IMR-90 (cell line): ENCODE measurements around the gene TAOK1. TPM values are rescaled to one million over a fixed set of nuclear protein-coding genes. Genes with fewer than 3 reads are reported as not detected.

Source experiments
- ATAC-seq: fragments of 200-7000 bp; cut with Tn5 transposase; 2 replicates; pipeline ENCODE4 v1.9.1; 2020; ENCODE audit warnings: low read depth, mild to moderate bottlenecking, moderate library complexity
- BruUV-seq: library from RNA; stranded (reverse); fragments of 400-500 nt; replicated peaks from 2 replicates; lab custom pipeline; 2021; lab: Mats Ljungman, UMichigan
- CTCF ChIA-PET: fragments of 300-600 bp; formaldehyde crosslinking; extraction: SDS; loops from one replicate; lab custom pipeline; 2021; ENCODE audit warnings: antibody characterized with exemption; lab: Yijun Ruan, JAX
- POLR2A ChIA-PET: fragments of 300-600 bp; sonication (Branson Sonifier 250); formaldehyde crosslinking; loops from one replicate; lab custom pipeline; 2022; ENCODE audit warnings: antibody characterized with exemption; ENCODE audit not compliant: unreplicated experiment; lab: Charles Lee
- DNase-seq: peaks from one replicate; pipeline ENCODE4 v3.0.0; 2013
- H2AFZ ChIP-seq: replicated peaks from 2 replicates; pipeline ENCODE3; 2013; ENCODE audit warnings: low read length, mild to moderate bottlenecking; ENCODE audit not compliant: poor library complexity
- H2AK5ac ChIP-seq: 2 replicates; pipeline ENCODE4 v1.6.1; 2013; ENCODE audit warnings: low read depth, low read length, inconsistent platforms
- H2AK9ac ChIP-seq: replicated peaks from 2 replicates; pipeline ENCODE3; 2013; ENCODE audit warnings: mild to moderate bottlenecking, low read depth, low read length, moderate library complexity; ENCODE audit not compliant: poor library complexity
- H2BK120ac ChIP-seq: 2 replicates; pipeline ENCODE4 v1.6.1; 2013; ENCODE audit warnings: low read depth, low read length, inconsistent platforms
- H2BK15ac ChIP-seq: 3 replicates; pipeline ENCODE4 v1.6.1; 2013; ENCODE audit warnings: low read depth, low read length, inconsistent platforms
- H2BK20ac ChIP-seq: 2 replicates; pipeline ENCODE4 v1.6.1; 2013; ENCODE audit warnings: low read depth, mild to moderate bottlenecking, inconsistent platforms, low read length, moderate library complexity
- H2BK5ac ChIP-seq: 2 replicates; pipeline ENCODE4 v1.6.1; 2013; ENCODE audit warnings: mild to moderate bottlenecking, low read depth, low read length, inconsistent platforms; ENCODE audit not compliant: poor library complexity, severe bottlenecking
- H3K14ac ChIP-seq: replicated peaks from 2 replicates; pipeline ENCODE4 v1.6.1; 2013; ENCODE audit warnings: low read depth, low read length, inconsistent platforms
- H3K18ac ChIP-seq: 2 replicates; pipeline ENCODE4 v1.6.1; 2013; ENCODE audit warnings: low read depth, low read length, control low read depth
- H3K23ac ChIP-seq: 2 replicates; pipeline ENCODE4 v1.6.1; 2013; ENCODE audit warnings: low read depth, low read length, inconsistent platforms
- H3K27ac ChIP-seq: 2 replicates; pipeline ENCODE4 v1.5.1; 2013; ENCODE audit warnings: mild to moderate bottlenecking, control low read depth, low read length; ENCODE audit not compliant: insufficient read depth
- H3K27me3 ChIP-seq: 2 replicates; pipeline ENCODE4 v1.6.1; 2013; ENCODE audit warnings: low read length; ENCODE audit not compliant: control insufficient read depth, insufficient read depth
- H3K36me3 ChIP-seq: 2 replicates; pipeline ENCODE4 v1.6.1; 2013; ENCODE audit warnings: low read length, mixed read lengths; ENCODE audit not compliant: control insufficient read depth, insufficient read depth
- H3K4ac ChIP-seq: 2 replicates; pipeline ENCODE4 v1.6.1; 2013; ENCODE audit warnings: low read depth, low read length, inconsistent platforms
- H3K4me1 ChIP-seq: 2 replicates; pipeline ENCODE4 v1.6.1; 2013; ENCODE audit warnings: low read length, mixed read lengths; ENCODE audit not compliant: control insufficient read depth, insufficient read depth
- H3K4me2 ChIP-seq: 2 replicates; pipeline ENCODE4 v1.6.1; 2013; ENCODE audit warnings: low read depth, mild to moderate bottlenecking, control low read depth, low read length, moderate library complexity
- H3K4me3 ChIP-seq: 2 replicates; pipeline ENCODE4 v1.5.1; 2013; ENCODE audit warnings: low read depth, mild to moderate bottlenecking, control low read depth, low read length, moderate library complexity; ENCODE audit not compliant: insufficient read depth
- H3K56ac ChIP-seq: 2 replicates; pipeline ENCODE4 v1.6.1; 2013; ENCODE audit warnings: low read length, inconsistent platforms; ENCODE audit not compliant: insufficient read depth; ENCODE audit errors: extremely low read depth
- H3K79me1 ChIP-seq, 2 experiments: 2 replicates each; pipeline ENCODE4 v1.6.1; 2013; ENCODE audit warnings: low read length in 2 of 2, inconsistent platforms in 1 of 2, low read depth in 1 of 2
- H3K9ac ChIP-seq: 2 replicates; pipeline ENCODE4 v1.6.1; 2013; ENCODE audit warnings: low read depth, low read length, control low read depth
- H3K9me1 ChIP-seq: 2 replicates; pipeline ENCODE4 v1.6.1; 2013; ENCODE audit warnings: low read length, inconsistent platforms; ENCODE audit not compliant: insufficient read depth
- H3K9me3 ChIP-seq: 2 replicates; pipeline ENCODE4 v1.6.1; 2013; ENCODE audit warnings: low read length; ENCODE audit not compliant: control insufficient read depth, insufficient read depth
- H4K20me1 ChIP-seq: 2 replicates; pipeline ENCODE4 v1.6.1; 2013; ENCODE audit warnings: low read length, inconsistent platforms; ENCODE audit not compliant: insufficient read depth
- H4K5ac ChIP-seq: 2 replicates; pipeline ENCODE4 v1.6.1; 2013; ENCODE audit warnings: mild to moderate bottlenecking, low read depth, low read length, control low read depth
- H4K8ac ChIP-seq, 2 experiments: 2 replicates each; pipeline ENCODE4 v1.6.1; 2013; ENCODE audit warnings: low read depth in 2 of 2, low read length in 2 of 2, control low read depth in 1 of 2, inconsistent platforms in 1 of 2
- H4K91ac ChIP-seq: 2 replicates; pipeline ENCODE4 v1.6.1; 2013; ENCODE audit warnings: low read depth, low read length, inconsistent platforms; ENCODE audit not compliant: insufficient read depth
- BHLHE40 ChIP-seq: fragments of 150-350 bp; IDR thresholded peaks from 2 replicates; pipeline ENCODE4 v1.6.1; 2016; ENCODE audit warnings: mild to moderate bottlenecking, low read depth, low read length
- CHD1 ChIP-seq: IDR thresholded peaks from 2 replicates; pipeline ENCODE4 v1.6.1; 2012; ENCODE audit warnings: low read depth, low read length, improper control_type of control experiment
- ELK1 ChIP-seq: fragments of 150-350 bp; IDR thresholded peaks from 2 replicates; pipeline ENCODE4 v1.6.1; 2016; ENCODE audit warnings: low read depth, mild to moderate bottlenecking, low read length, moderate library complexity, borderline replicate concordance
- FOS ChIP-seq: fragments of 150-350 bp; IDR thresholded peaks from 2 replicates; pipeline ENCODE4 v1.6.1; 2016; ENCODE audit warnings: low read depth, low read length
- MAFK ChIP-seq: IDR thresholded peaks from 2 replicates; pipeline ENCODE4 v1.6.1; 2012; ENCODE audit warnings: low read depth, low read length, improper control_type of control experiment
- MAZ ChIP-seq: IDR thresholded peaks from 2 replicates; pipeline ENCODE4 v1.6.1; 2012; ENCODE audit warnings: low read depth, mild to moderate bottlenecking, low read length, improper control_type of control experiment, moderate library complexity, borderline replicate concordance
- MXI1 ChIP-seq: IDR thresholded peaks from 2 replicates; pipeline ENCODE4 v1.6.1; 2012; ENCODE audit warnings: low read depth, mild to moderate bottlenecking, low read length, moderate library complexity, borderline replicate concordance
- RAD21 ChIP-seq: IDR thresholded peaks from 2 replicates; pipeline ENCODE4 v1.6.1; 2012; ENCODE audit warnings: low read length, improper control_type of control experiment
- RCOR1 ChIP-seq: IDR thresholded peaks from 2 replicates; pipeline ENCODE4 v1.6.1; 2012; ENCODE audit warnings: mild to moderate bottlenecking, low read length, improper control_type of control experiment; ENCODE audit not compliant: insufficient replicate concordance
- SMC3 ChIP-seq: fragments of 150-350 bp; IDR thresholded peaks from 2 replicates; pipeline ENCODE4 v1.6.1; 2016; ENCODE audit warnings: low read depth, mild to moderate bottlenecking, antibody characterized with exemption, low read length, moderate library complexity
- USF2 ChIP-seq: fragments of 150-350 bp; IDR thresholded peaks from 2 replicates; pipeline ENCODE4 v1.6.1; 2017; ENCODE audit warnings: mild to moderate bottlenecking, antibody characterized with exemption, low read length, low read depth
- WGBS, 2 experiments: methylation state at CpG; one replicate each; pipeline versions ENCODE4 v1.1.5 to v1.1.7; 2013; ENCODE audit warnings: missing lambda C conversion rate in 2 of 2; ENCODE audit not compliant: insufficient read length in 1 of 2; ENCODE audit errors: extremely low coverage in 2 of 2; 5-methylcytosine and 5-hydroxymethylcytosine counted together
- dilution Hi-C: fragments of 300-500 bp; cut with HindIII; formaldehyde crosslinking; loops from one replicate; pipeline ENCODE4 v1.14.3; 2018; ENCODE audit warnings: low sequenced_read_pairs; ENCODE audit not compliant: unreplicated experiment
- in situ Hi-C: fragments of 300-500 bp; cut with MboI; formaldehyde crosslinking; loops from 3 replicates; pipeline ENCODE4 v1.14.3; 2019; ENCODE audit warnings: low sequenced_read_pairs, inconsistent platforms, mixed read lengths
- intact Hi-C: fragments of 100-400 bp; cut with micrococcal nuclease; formaldehyde crosslinking; loops from 2 replicates; pipeline ENCODE4 v1.10.0; 2022
- polyA plus RNA-seq, 3 experiments: library from polyadenylated mRNA; depleted of rRNA; stranded (reverse); fragments of >200 nt; gene quantifications; 2 replicates each; pipeline ENCODE4 v1.2.3, GENCODE V29; 2012; ENCODE audit warnings: low replicate concordance in 1 of 3
- total RNA-seq: library from RNA; depleted of rRNA; stranded (reverse); fragments of >200 nt; gene quantifications from 2 replicates; pipeline ENCODE4 v1.2.3, GENCODE V29; 2012
- TF ChIP-seq, protein P1 (sequence below): conservative IDR thresholded peaks from 2 replicates; pipeline ENCODE4 v1.5.1; 2012; ENCODE audit warnings: mild to moderate bottlenecking, low read depth, low read length, improper control_type of control experiment

TAOK1 gene
- total and polyA plus RNA-seq, 2 of the 4 experiments (the other 2 are of a cell fraction): 9.8 to 91.8 TPM

DNA sequence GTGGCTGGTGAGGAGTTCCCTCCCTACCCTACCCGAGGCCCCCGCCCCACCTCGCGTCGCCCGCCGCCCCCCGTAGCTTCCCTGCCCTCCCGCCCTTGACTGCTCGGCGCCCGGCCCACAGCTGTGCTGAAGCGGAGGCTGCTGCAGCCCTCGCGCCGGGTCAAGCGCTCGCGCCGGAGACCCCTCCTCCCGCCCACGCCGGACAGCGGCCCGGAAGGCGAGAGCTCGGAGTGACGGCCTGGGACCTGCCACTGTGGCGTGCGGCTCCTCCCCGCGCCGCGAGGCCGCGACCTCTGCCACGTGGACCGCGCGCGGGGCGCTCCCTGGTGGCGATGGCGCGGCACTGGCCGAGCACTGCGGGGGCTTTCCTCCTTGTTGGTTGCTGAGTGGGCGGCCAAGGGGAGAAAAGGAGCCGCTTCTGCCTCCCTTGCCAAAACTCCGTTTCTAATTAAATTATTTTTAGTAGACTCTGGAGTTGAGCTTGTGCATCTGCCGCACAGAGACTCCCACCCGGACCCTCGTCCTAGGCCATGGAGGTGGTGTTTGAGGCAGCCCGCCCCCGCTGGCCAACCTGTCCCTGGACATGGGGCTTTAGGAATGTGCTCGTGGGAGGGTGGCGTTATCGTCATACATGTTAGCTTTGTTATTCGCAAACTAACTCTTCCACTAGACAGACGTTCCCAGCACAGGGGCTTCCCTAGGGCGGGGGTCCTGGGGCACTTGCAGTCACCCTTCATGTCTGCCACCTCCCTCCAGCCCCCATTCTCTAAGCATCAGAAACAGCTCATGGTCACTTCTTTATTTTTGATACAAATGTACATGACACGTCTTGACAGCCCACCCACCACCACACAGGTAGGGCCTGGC, 182.8 kb downstream of the TAOK1 start:
- Histone ChIP-seq H3K36me3 (peaks cover 51% of the 10 kb centered on the region), H2BK15ac (no peak overlapping the region; the same call in 2 of the 3 replicates), H4K5ac (0 out of 2 replicates have a peak overlapping the region, but pooled peaks have one; percentile 35), H3K9me3 (no peaks in the 10 kb centered on the region), H3K9ac (no peak overlapping the region), H3K14ac (no peak overlapping the region), H2AK5ac (peak overlapping the region; percentile 93), H3K56ac (no peak overlapping the region), H3K18ac (no peak overlapping the region; the same call in 1 of the 2 replicates), H3K27ac (no peak overlapping the region; the same call in 1 of the 2 replicates), H3K4me3 (no peak overlapping the region), H2BK120ac (no peak overlapping the region), H2BK5ac (peak overlapping the region; percentile 18), H4K8ac (peak overlapping the region; percentile 57 to 83; a peak in 3 of 4 replicates), H3K23ac (no peak overlapping the region), H3K4ac (peak overlapping the region; percentile 60), H3K9me1 (no peaks in the 10 kb centered on the region; the same call in 1 of the 2 replicates), H2AK9ac (peak overlapping the region; percentile 93), H4K91ac (peak overlapping the region; percentile 33; the same call in 1 of the 2 replicates), H4K20me1 (no peaks in the 10 kb centered on the region), H2AFZ (peak overlapping the region; percentile 87), H2BK20ac (no peak overlapping the region), H3K79me1 (peaks cover 3 to 36% of the 10 kb centered on the region in 2 experiments), H3K4me1 (peaks cover 11% of the 10 kb centered on the region), H3K27me3 (no peaks in the 10 kb centered on the region), H3K4me2 (0 out of 2 replicates have a peak overlapping the region, but pooled peaks have one; percentile 4)
- CTCF ChIA-PET: interaction anchor here (1.3 to 2.4 kb wide), 3 partner anchors 16 to 203 kb away, joined by 3 to 13 read pairs (median 7); no protein-coding TSS in a partner anchor
- intact Hi-C loops (loop anchor here (1.0 kb wide), 1 partner anchor 203 kb away; no protein-coding TSS in a partner anchor), dilution Hi-C loops (no loop called here), in situ Hi-C loops (no loop called here)
- BruUV-seq: no TSS peak
- ATAC-seq (peak; percentile 28), DNase-seq (peak; percentile 56)
- 8% methylated on average over 21 of the region's 62 CpGs; no CpG with 5 or more reads in 1 of the 2 experiments for WGBS, 2 experiments
- POLR2A ChIA-PET: interaction anchor here (0.6 kb wide), 1 partner anchor 18 kb away, joined by 3 read pairs; no protein-coding TSS in a partner anchor
- TF ChIP-seq, protein P1, sequence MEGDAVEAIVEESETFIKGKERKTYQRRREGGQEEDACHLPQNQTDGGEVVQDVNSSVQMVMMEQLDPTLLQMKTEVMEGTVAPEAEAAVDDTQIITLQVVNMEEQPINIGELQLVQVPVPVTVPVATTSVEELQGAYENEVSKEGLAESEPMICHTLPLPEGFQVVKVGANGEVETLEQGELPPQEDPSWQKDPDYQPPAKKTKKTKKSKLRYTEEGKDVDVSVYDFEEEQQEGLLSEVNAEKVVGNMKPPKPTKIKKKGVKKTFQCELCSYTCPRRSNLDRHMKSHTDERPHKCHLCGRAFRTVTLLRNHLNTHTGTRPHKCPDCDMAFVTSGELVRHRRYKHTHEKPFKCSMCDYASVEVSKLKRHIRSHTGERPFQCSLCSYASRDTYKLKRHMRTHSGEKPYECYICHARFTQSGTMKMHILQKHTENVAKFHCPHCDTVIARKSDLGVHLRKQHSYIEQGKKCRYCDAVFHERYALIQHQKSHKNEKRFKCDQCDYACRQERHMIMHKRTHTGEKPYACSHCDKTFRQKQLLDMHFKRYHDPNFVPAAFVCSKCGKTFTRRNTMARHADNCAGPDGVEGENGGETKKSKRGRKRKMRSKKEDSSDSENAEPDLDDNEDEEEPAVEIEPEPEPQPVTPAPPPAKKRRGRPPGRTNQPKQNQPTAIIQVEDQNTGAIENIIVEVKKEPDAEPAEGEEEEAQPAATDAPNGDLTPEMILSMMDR: peak; percentile 78
- TF ChIP-seq RCOR1 (no peak), USF2 (peak; percentile 74), RAD21 (peak; percentile 53), ELK1 (no peak), MAFK (no peak), MAZ (peak; percentile 55; the same call in 1 of the 2 replicates), FOS (no peak), CHD1 (no peak), BHLHE40 (peak; percentile 61), SMC3 (peak; percentile 58), MXI1 (peak; percentile 89; the same call in 1 of the 2 replicates)
